ENCODE results near the gene HDAC8. TPM values are rescaled to one million over a fixed set of nuclear protein-coding genes. Genes with fewer than 3 reads are reported as not detected.
"Not testable (repeated sequence)": the region's sequence is repeated elsewhere in the genome, so short reads cannot be mapped to it uniquely, and the experiment has no call there.

Gene HDAC8
- total RNA-seq, 1 donor from 2014 or later = 33.0 TPM

- DNase-seq (ENCODE audit: extremely low read depth, low read depth, low spot score) = no peak
Observed at GRCh38 chrX:72340626-72341025, 232.0 kb downstream of the HDAC8 start.

GRCh38 chrX:72340041-72340440 is 232.6 kb downstream of the HDAC8 start:
- DNase-seq (ENCODE audit: extremely low read depth, low read depth, low spot score) = no peak

GRCh38 chrX:72330131-72330530 is 242.5 kb downstream of the HDAC8 start:
- DNase-seq (ENCODE audit: extremely low read depth, low read depth, low spot score) = no peak

DNA sequence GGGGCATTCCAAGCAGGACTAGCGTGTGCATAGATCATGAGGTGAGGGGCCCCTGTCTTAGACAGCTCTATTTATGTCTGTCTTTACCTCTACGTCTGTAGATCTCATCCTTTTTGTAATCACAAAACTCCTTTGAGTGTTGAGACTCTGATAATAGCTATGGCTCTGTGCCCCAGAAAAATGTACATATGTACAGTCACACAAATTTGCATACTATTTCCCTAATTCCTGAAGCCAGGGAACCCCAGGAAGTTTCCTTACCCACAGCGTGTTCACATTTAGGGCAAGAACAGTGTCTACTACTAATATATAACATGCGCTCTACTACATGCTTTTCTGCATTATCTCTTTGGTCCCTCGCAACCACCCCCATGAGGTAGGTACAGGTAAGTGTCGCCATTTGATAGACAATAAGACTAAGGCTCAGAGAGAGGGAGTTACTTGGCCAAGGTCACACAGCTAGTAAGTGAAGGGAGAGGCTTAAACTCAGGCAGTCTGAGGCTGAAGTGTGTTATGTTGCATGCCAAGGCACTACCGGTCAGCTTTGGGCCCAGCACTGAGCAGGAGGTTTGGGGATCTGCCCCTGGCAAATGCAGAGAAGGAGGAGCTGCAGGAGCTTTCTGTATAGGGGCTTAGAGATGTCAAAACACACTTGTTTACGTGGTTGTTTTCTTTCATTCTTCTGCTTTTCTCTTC is 245.9 kb downstream of the HDAC8 start:
- no peak for DNase-seq (ENCODE audit: extremely low read depth, low read depth, low spot score)

GRCh38 chrX:72319651-72320050 is 253.0 kb downstream of the HDAC8 start:
- not testable (repeated sequence) for DNase-seq (ENCODE audit: extremely low read depth, low read depth, low spot score)

DNA sequence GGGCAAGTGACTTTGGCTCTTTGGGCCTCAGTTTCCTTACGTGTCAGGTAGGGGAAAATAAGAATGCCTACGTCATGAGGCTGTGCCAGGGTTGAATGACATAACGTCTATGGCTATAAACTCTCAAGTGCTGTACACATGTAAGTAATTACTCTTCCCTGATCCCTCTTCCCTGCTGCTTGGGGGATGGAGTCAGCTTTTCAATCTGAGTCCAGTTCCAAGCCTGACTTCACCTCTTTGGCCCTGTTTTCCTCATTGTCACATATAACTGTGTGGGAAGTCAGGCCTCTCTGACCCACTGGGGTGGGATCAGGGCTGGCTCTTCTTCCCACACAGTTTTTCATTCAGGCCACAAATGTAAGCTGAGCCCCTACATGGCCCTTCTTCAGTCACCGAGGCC is 255.5 kb downstream of the HDAC8 start:
- DNase-seq (ENCODE audit: extremely low read depth, low read depth, low spot score) = no peak

- no peak for DNase-seq (ENCODE audit: extremely low read depth, low read depth, low spot score)
Observed at GRCh38 chrX:72316408-72317110, 256.1 kb downstream of the HDAC8 start.

GRCh38 chrX:72314881-72315280 is 257.8 kb downstream of the HDAC8 start:
- no peak for DNase-seq (ENCODE audit: extremely low read depth, low read depth, low spot score)

DNA sequence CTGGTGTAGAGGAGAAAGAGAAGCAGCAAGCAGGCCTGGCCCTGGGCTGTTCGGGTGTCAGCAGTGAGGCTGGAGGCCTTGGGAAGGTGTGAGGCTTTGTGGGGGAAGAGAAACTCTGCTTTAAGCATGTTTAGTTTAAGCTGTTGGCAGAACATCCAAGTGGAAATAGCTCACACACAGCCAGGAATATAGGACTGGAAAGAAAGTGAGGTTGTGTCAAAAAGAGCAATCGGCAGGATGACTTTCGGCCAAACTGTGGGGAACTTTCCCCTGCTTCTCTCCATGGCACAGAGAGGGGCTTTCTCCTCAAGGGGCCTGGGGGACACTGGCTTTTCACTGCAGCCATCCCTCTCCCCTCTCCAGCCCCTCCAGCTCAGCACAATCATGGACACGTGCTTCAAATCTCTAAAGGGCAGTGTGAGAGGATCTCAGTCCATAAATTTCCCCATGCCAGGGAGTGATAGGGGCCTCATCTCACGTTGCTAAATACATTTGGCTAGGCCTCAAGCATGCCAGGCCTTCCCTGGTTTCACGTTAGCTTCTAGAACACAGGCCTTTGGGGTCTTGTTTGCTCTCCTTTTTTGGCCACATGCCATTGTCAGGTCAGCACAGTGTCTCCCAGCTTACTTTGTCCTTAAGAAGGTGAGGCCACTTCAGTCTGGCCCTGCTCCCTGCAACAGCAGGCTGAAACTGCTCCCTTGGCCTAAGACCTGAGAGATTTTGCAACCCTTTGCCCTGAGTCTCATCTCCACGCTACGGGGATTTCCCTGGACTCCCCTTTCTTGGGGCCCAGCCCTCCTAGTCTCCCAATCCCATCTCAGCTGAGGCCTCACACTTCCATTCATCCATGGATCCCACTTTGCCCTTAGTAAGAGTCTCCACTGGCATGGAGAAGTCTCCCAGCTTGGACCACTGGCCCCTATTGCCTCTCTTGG is 258.7 kb downstream of the HDAC8 start:
- no peak for DNase-seq (ENCODE audit: extremely low read depth, low read depth, low spot score)

GRCh38 chrX:72312311-72312940 is 260.2 kb downstream of the HDAC8 start:
- no peak for DNase-seq (ENCODE audit: extremely low read depth, low read depth, low spot score)

GRCh38 chrX:72309297-72310071 is 263.2 kb downstream of the HDAC8 start:
- no peak for DNase-seq (ENCODE audit: extremely low read depth, low read depth, low spot score)

GRCh38 chrX:72308566-72309296 is 263.9 kb downstream of the HDAC8 start:
- DNase-seq (ENCODE audit: extremely low read depth, low read depth, low spot score) = no peak

- no peak for DNase-seq (ENCODE audit: extremely low read depth, low read depth, low spot score)
Observed at GRCh38 chrX:72308209-72308565, 264.5 kb downstream of the HDAC8 start.

DNA sequence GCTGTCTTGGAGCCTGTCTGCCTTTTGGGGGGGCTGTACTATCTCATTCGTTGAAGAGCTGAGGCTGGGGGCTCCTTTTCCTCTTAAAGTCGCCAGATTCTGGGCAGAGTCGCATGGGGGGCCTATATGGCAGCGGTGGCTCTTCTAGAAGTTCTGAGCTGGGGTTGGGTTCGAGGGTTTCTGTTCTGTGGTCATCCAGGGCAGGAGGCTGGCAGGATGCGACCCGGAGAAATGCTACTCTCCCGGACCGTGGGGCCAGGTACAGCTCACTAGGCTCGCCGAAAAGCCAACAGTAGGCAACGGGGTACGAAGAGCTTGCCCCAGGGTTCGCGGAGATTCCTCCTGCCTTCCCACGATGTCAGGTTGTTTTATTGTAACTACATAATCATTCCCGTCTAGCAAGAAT is 265.0 kb downstream of the HDAC8 start:
- DNase-seq (ENCODE audit: extremely low read depth, low read depth, low spot score) = no peak

DNA sequence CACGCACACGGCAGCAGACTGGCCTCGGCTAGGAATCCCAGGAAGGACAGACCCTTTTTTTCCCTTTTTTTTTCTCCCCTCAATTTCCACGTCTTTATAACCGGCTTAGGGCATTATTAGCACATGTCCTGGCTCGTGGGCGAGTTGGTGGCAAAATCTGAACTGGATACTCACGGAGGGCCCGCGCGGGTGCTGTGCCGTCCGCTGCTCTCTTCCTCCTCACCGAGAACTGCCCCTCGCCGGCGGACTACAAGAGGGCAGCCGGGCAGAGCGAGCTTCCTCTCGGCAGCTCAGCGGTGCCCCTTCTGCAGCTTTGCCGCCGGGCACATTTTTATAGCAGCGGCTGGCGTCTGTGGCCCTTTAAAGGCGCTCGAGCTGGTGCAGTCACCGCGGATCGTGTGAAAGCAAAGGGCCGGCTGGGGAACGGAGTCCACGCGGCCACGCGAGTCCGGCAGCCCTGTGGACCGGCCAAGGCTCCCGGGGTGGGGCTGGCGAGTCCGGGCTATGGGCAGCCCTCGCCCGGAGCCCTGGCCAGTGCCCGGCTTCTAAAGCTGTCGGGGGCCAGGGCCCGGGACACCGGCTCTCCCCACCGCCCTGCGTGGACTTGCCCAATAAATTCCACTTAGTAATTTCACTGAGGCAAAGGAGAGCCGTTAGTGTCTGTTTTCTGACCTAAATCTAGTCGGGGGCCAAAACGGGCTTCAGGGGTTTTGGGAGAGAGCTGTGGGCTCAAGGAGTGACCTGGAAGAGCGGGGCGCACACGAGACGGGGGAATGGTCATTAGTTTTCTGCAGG is 265.6 kb downstream of the HDAC8 start:
- no peak for DNase-seq (ENCODE audit: extremely low read depth, low read depth, low spot score)

- no peak for DNase-seq (ENCODE audit: extremely low read depth, low read depth, low spot score)
Observed at GRCh38 chrX:72306085-72306801, 266.4 kb downstream of the HDAC8 start.

DNA sequence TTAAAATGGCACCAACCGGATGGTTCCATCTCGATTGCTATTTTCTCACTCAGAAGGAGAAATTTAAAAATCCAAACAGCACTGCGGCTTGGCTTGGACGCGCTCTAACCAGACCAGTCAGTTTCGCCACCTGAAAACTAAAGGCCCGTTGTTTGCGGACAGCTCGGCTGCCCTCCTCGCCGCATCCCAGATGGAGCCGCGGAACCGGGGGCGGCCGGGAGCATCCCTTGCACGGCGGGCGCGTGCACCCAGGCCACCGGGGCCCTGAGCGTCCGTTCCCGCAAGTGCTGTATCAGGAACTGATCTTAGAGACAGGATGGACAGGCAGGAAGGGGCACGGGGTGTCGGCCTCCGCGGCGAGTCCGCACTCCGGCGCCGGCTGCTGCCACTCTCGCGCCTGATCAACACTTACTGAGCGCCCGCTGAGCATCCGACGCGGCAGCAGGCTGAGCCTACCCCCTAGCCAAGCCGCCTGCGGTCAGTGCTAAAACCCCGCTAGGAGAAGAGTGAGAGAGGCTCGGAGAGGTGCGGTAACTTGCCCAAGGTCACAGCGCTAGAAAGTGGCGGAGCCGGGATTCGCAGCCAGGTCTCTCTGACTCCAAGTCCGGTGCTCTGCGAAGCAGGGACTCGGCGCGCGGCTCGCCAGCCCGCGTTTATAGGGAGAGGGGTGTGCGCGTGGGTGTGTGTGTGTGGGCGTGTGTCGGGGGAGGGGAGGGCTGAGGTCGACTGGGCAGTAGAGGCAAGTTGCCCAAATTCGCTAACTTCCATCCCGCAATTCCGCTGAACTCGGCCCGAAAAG is 267.2 kb downstream of the HDAC8 start, which contains the start of gene CITED1:
TSS of gene CITED1 (minus strand) at position 629 of the 799 bp plus-strand sequence. CDS start 3,045 bp downstream, outside the sequence.
- DNase-seq (ENCODE audit: extremely low read depth, low read depth, low spot score) = no peak
